Dermis blood vessel endothelial cell (primary cell): ENCODE results near the gene TGFBR3L. TPM values are rescaled to one million over a fixed set of nuclear protein-coding genes. Genes with fewer than 3 reads are reported as not detected.
A peak's percentile ranks its signal among the peaks of the same experiment; 100 is the strongest.

Experiments
- DNase-seq: peaks from one replicate; pipeline ENCODE4 v3.0.0; 2010
- total RNA-seq: library from RNA; depleted of rRNA; stranded (reverse); fragments of >200 nt; gene quantifications from 2 replicates; pipeline ENCODE4 v1.2.3, GENCODE V29; 2014

The TGFBR3L gene
- total RNA-seq, 1 donor from 2014 or later: not detected

DNA sequence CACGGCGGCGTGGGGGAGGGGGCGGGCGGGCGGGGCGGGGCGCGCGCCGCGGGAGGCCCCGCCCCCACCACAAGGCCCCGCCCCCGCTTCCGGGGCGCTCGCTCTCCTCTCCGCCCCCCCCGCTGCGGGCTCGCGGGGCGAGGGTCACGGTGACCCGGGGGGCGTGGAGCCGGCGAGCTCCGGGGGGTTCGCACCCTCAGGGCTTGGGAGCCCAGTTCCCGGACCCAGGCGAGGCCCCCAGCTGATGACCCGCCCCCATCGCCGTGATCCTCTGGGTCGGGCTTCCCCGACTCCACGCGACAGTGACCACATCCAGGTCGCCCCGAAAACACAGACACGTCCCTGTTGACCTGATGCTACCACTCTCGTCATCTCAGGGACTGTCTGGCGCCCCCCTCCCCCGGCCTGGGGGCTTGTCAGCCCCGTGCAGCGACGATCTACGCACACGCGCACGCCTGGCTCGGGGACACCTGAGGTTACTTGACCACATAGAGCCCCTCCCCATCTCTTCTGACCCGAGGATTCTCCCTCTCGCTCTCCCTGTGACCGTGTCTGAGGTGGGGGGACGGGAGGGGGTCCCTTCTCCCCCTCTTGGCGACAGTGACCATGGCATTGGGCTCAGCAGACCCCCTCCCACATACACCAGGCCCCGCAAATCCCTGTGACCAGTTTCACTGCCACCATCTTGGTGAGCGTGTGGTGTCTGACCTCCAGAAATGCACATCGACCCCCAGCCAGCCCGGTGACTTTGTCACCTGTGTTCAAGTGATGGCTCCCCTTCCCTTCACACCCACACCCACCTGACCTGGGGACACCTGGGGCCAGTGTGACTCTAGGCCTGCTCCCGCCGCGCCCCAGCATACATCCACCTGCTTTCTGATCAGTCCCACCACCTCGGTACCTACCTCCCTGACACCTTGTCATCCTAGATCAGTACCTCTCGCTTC, 10.3 kb upstream of the TGFBR3L start:
- peak; percentile 30 for DNase-seq

- DNase-seq: no peak
These were observed 9.4 kb upstream of the TGFBR3L start for GRCh38 chr19:7905268-7905667.

DNA sequence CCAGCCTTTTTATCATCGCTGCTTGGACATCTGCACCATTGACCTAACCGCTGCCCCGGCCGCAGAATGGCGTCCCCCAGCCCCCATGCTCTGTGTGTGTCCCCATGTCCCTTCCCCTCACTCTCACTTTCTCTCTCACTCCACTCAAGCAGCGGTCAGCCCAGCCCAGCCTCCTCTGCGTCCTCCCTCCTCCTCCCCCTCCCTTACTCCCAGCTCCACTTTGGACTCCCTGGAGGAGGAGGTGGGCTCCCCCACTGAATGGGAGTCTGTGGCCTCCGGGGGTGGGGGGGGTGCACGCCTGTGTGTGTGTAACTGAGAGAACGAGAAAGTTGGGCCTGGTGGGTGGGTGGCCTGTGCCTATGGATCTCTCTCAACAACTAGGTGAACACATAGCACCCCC, 8.8 kb upstream of the TGFBR3L start:
- no peak for DNase-seq

DNA sequence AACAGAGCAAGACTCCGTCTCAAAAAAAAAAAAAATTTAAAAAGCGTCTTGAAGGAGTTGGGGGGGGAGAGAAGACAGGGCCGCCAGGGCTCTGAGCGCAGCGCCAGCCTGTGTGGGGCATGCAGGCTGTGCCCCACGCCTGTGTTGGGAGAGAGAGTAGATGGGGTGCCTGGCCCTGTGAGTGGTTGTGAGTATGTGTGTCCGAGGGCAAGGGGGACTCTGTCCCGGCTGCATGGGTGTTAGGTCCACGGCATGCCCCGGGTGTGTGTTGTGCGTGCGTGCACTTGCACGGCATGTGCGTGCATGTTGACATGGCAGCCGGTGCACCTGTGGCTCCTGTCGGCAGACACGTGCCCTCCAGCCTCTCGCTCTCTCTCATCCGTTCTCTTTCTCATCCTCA, 7.5 kb upstream of the TGFBR3L start:
- DNase-seq: no peak

DNA sequence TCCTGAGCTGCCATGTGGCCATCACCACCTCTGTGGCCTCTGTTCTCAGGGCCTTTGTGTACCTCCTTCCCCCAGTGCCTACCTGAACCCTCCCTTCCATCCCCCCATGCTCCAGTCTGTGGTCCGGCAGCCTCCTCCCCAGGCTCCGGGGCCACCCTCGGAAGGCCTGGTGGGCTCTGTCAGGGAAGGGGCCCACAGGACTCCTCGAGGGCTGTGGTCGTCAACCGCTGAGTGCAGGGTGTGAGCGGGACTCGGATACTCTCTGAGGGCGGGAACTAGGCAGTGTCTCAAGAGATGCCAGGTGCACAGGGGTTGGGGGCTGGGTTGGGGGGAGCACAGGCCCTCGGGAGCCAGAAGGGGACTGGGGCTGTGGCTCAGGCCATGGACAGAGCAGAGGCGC, 7.1 kb upstream of the TGFBR3L start:
- no peak for DNase-seq

DNA sequence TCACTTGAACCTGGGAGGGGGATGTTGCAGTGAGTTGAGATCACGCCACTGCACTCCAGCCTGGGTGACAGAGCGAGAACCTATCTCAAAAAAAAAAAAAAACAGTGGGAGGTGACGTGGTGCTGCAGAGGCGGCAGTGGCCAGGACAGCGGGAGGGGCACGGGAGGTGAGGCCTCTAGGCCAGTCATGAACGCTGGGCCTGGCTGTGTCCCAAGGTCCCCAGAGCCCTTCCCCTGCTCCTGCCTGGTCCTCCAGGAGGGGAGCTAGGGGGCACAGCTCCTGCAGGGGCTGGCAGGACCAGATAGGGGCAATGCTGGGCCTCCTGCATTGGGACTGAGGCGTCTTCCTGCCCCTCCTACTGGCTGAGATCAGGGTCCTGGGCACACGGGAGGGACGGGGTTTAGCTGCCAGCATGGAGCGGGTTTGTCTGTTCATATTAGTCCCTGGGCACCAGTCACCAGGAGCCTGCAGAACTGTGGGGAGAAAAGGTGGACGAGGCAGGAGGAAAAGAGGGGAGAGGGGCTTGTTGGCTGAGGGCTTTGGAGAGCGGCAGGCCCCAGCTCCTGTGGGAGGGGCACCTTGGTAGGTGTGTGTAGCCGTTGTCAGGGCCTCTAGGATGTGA, 6.4 kb upstream of the TGFBR3L start:
- no peak for DNase-seq

DNA sequence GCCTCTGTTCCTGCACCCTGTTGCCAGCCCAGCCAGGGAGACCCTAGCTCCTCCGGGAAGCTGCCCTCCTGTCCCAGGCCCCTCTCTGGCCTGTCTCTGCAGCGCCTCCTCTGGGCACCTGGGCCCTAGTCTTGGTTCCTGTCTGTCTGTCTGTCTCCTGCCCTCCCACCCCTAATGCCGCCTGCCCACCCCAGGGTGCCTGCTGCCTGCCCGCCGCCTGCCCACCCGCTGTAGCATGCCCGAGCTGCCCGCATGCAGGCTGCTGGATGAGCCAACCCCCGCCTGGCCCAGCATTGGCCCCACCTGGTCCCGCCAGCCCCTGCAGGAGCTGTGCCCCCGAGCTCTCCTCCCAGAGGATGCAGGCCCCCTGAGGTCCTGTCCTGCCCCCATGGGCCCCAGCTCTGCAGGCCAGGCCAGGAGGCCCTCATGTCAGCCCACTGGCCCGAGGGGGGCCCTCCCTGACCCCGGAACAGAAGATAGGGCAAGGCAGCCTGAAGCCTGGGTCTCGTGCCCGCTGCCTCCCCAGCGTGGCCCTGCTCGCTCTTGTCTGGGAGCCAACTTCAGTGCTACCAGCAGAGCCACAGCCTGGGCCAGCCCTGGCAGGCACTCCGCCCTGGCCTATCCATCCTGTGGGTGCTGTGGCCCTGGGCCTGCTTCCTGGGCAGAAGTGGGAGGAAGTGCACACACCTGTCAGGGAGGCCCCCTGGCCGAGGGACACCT, 5.7 kb upstream of the TGFBR3L start:
- no peak for DNase-seq

DNA sequence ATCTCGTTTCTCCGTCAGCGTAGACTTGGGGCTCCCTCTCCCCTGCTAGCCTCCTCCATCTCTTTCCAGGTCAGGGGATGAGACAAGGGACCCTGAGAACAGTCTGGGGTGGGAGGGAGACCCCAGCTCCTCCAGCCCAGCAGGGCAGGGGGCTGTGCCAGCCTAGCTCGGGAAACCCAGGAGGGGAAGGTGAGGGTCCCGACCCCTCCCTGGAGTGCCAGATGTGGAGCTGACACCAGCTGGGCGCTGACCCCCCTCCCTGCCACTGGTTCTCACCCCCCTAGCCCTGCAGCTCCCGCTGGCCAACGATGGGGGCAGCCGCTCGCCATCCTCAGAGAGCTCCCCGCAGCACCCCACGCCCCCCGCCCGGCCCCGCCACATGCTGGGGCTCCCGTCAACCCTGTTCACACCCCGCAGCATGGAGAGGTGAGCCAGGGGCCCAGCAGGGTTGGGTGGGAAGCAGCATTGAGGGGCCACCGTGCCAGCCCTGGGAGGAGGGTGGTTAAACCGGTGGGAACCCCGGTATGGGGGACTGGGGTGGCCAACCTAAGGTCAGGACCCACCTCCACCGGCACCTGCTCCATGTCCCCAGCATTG, 5.1 kb upstream of the TGFBR3L start:
- DNase-seq: no peak

DNA sequence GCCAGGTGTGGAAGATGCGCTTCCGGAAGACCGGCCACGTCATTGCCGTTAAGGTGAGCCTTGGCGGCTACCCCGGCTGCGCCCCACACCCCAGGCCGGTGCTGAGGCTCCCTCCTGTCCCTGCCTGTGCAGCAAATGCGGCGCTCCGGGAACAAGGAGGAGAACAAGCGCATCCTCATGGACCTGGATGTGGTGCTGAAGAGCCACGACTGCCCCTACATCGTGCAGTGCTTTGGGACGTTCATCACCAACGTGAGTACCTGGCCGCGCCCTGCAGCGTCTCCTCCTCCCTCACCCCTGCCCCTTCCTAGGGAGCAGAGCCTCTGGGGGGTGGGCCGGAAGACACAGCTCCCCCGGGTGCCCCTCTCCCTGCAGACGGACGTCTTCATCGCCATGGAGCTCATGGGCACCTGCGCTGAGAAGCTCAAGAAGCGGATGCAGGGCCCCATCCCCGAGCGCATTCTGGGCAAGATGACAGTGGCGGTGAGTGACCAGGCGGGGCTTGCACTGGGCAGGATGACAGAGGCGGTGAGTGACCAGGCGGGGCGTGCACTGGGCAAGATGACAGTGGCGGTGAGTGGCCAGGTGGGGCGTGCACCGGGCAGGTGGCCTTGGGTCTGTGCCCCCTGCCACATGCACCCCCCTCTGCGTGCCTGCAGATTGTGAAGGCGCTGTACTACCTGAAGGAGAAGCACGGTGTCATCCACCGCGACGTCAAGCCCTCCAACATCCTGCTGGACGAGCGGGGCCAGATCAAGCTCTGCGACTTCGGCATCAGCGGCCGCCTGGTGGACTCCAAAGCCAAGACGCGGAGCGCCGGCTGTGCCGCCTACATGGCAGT, 4.1 kb upstream of the TGFBR3L start:
- DNase-seq: no peak

DNA sequence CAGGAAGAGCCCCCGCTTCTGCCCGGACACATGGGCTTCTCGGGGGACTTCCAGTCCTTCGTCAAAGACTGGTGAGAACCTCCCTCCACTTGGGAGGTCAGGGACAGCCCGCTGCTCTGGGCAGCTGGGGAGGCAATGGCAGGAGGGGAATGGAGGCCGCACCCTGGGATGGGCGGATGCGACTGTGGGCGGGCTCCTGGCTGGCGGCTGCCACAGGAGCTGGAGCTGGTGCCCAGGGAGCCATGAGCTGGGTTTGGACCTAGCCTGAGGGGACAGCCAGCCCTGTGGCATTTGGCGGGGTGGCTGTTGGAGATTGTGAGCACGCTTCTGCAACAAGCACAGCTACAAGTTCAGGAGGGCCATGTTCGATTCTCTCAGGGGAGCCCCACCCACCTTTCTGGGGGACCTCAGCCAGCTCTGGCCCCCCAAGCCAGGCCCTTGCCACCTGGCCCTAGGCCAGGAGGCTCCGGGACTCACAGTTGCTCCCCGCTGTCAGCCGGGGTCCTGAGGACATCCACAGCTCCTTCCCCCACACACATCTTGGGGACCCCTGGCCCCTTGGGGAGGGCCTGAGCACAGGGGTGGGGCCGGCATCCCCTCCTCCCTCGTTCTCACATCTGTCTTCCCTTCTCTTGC, 3.0 kb upstream of the TGFBR3L start:
- no peak for DNase-seq

- DNase-seq: no peak
These were observed 2.4 kb upstream of the TGFBR3L start for GRCh38 chr19:7912144-7912696.

DNA sequence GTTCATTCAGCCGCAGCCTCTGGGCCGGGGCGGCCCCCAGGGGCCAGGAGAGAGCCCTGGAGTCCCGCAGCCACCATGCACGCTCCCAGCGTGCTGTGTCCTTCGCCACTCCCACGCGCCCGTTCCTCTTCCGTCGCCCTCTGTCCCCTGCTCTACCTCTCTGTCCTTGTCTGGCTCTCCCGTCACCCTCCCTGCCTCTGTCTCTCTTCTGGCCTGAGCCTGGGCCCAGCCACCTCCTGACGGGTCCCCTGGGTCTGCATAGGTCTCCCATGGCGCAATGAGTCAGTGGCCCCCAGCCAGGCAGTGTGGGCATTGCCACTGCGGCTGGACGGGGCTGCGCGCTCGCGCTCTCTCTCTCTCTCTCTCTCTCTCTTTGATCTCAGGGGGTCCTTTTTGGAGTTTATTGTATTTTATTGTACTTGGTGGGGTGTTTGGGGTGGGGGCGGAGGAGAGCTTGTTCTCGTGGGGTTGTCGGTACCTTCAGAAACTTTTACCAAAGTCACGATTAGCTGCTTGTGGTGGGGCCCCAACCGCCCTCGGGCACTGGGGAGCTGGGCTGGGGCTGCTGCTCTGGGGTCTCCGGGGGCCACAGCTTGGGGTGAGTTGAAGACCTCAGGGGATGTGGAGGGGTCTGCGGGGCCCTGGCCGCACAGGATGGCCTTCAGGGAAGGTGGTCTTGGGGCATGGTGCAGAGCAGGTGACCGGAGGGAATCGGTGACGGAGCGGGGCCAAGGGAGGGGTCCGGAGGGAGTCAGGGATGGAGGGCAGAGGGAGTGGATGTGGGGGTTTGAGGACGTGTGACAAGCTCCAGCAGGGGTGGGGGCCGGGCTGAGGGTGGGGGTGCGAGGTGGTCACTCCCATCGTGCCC, 1.7 kb upstream of the TGFBR3L start:
- DNase-seq: no peak

DNA sequence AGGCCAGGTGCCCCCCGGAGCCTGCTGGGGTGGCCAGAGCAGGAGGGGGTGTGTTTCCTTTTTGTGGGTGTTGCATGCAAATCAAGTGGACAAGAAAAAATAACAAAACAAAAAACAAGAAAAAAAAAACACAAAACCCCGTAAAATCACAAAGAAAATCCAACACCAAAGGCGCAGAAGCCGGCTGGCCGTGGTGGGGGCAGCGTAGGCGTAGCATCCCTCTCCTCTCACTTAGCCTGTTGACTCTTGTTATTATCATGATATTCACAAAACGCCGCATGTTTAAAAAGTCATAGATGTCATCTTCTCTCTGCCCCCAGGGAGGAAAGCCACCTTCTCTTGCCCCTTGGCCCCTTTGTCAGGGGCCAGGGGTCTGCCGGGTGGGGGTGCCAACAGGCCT, 978 bp upstream of the TGFBR3L start:
- DNase-seq: no peak

DNA sequence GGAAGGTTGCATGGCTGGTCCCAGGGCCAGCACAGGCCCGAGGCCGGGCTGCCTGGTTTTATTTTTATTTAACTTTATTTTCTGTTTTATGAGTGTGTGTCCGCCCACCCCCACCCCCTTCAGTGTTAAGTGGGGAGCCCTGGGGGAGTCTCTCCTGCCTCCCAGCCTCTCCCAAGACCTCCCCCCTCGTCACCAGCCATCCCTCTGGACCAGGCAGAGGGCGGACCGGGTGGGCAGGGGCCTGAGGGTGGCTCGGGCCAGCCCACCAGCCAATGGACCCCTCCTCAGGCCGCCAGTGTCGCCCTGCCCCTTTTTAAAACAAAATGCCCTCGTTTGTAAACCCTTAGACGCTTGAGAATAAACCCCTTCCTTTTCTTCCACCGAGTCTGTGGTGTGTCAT, 531 bp upstream of the TGFBR3L start:
- DNase-seq: no peak

DNA sequence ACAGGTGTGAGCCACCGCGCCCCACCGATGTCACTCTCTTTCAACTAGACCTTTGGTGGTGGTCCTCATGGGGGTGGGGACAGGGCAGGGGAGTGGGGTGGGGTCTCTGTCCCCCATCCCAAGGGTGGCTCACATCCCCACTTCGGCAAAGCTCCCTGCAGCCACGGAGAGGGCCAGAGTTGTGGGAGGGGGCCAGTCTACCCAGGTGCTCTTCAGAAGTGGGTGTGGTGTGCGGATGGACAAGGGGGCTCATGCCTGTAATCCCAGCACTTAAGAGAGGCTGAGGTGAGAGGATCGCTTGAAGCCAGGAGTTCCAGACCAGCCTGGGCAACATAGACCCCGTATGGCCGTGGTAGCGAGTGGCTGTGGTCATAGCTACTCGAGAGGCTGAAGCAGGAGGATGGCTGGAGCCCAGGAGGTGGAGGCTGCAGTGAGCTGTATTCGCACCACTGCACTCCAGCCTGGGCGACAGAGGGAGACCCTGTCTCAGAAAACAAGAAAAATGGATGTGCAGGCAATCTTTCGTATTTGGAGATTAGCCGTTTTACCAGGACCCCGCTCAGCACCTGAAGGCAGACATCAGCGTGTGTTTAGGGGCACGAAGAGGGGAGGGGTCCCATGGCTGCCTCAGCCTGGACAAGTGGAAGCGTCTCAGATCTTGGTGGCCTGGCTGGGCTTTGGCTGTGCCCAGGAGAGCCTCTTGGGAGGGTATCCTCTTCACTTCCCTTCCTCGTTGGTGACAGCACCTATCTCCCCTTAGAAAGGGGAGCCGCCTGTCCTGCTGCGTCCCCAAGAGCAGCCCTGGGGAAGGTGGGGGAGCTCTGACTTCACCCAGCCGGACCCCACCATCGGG, 846 bp downstream of the TGFBR3L start:
- no peak for DNase-seq

DNA sequence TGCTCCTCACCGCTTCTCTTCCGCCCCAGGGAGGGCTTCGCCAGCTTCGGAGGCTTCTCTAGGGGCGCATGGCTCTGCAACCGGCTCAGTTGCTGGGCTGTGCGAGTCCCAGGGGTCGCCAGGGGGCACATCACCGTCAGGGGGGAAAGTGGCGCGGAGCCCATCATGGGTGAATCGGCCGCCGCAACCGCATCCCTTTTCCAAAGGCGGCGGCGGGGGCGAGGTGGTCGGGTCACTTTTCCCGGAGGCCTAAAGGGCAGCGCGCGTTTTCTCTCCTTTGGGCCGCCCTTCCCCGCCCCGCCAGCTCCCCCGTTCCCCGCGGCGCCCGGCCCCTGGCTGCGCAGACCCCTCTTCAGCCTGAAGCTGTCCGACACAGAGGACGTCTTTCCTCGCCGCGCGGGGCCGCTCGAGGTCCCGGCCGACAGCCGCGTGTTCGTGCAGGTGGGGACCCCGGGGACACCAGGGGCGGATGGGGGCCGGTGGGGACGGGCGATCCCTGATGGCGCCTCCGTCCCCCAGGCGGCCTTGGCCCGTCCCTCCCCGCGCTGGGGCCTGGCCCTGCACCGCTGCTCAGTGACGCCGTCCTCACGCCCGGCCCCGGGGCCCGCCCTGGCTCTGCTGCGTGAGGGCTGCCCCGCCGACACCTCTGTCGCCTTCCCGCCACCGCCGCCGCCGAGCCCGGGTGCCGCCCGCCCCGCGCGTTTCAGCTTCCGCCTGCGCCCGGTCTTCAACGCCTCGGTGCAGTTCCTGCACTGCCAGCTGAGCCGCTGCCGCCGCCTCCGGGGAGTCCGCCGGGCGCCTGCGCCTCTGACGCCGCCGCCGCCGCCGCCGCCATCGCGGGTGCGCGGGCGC, 1.7 kb downstream of the TGFBR3L start:
- no peak for DNase-seq

- DNase-seq: no peak
These were observed 2.3 kb downstream of the TGFBR3L start for GRCh38 chr19:7916955-7917266.

- DNase-seq: peak; percentile 72
These were observed 2.8 kb downstream of the TGFBR3L start for GRCh38 chr19:7917267-7918061.
